ENCODE data around the gene ABTB2. TPM values are rescaled to one million over a fixed set of nuclear protein-coding genes. Genes with fewer than 3 reads are reported as not detected.

The ABTB2 gene
- 10 to 100 TPM in 3 of 6 experiments, 1 to 10 TPM in 3; 6.0 to 14.9 (median 10.0) TPM for total RNA-seq
- long read RNA-seq, partial matches to known transcripts: 1 of 1 reads
- long read RNA-seq, other reads (novel, unspliced or antisense): 0 of 1 reads

GRCh38 chr11:34357701-34358257, at the start of gene ABTB2:
ABTB2 (minus strand) TSS chr11:34358010.
- DNase-seq (peak; percentile 98 to 99 (median 99)), ATAC-seq (peak; percentile 78 to 90 (median 84))
- peak; percentile 99 for TF ChIP-seq POLR2A (IDR thresholded peaks at IDR 0.05)
- TF ChIP-seq CTCF (IDR thresholded peaks at IDR 0.05): no peak
- peak within 1 kb of the TSS; percentile 68 to 86 (median 71) for H3K4me3 ChIP-seq
- H3K4me1 ChIP-seq: peaks cover 0 to 19% (median 0%) of the 10 kb centered on the region in 4 donors
- H3K9me3 ChIP-seq: no peaks in the 10 kb centered on the region
- no peaks in the 10 kb centered on the region for H3K27me3 ChIP-seq
- no peaks in the 10 kb centered on the region for H3K36me3 ChIP-seq
- H3K27ac ChIP-seq: peak within 1 kb of the TSS; percentile 64 to 92 (median 77)
- intact Hi-C loops (cut with DNase I): loop anchor here in 1 of 2 donors (5.0 kb wide), 1 partner anchor 185 kb away; no protein-coding TSS in a partner anchor
- under 1% methylated on average over 33 of the region's 57 CpGs for WGBS (ENCODE audit: insufficient coverage, low coverage, low lambda C conversion rate, missing lambda C conversion rate)

GRCh38 chr11:34407121-34407813, 49.5 kb upstream of the ABTB2 start:
- H3K9me3 ChIP-seq: no peaks in the 10 kb centered on the region
- peak overlapping the region; percentile 30 to 67 (median 66) for H3K27ac ChIP-seq
- intact Hi-C loops (cut with DNase I): no loop called here
- no peak overlapping the region for H3K4me3 ChIP-seq
- TF ChIP-seq CTCF (IDR thresholded peaks at IDR 0.05): no peak
- no peak for TF ChIP-seq POLR2A (IDR thresholded peaks at IDR 0.05)
- WGBS (ENCODE audit: insufficient coverage, low coverage, low lambda C conversion rate, missing lambda C conversion rate): 46% methylated on average over 2 of the region's 2 CpGs
- peak in 2 of 4 donors; percentile 11 to 15 for ATAC-seq
- no peaks in the 10 kb centered on the region for H3K27me3 ChIP-seq
- peak in 1 of 3 donors; percentile 67 for DNase-seq
- H3K36me3 ChIP-seq: no peaks in the 10 kb centered on the region
- H3K4me1 ChIP-seq: peaks cover 0 to 46% (median 5%) of the 10 kb centered on the region in 4 donors

- ATAC-seq (peak; percentile 77 to 89 (median 81)), DNase-seq (no peak)
- Histone ChIP-seq H3K9me3 (no peaks in the 10 kb centered on the region), H3K4me3 (no peak overlapping the region), H3K27ac (peak overlapping the region; percentile 51 to 83 (median 66)), H3K4me1 (peaks cover 0 to 46% (median 5%) of the 10 kb centered on the region in 4 donors), H3K36me3 (no peaks in the 10 kb centered on the region), H3K27me3 (no peaks in the 10 kb centered on the region)
- WGBS (ENCODE audit: insufficient coverage, low coverage, low lambda C conversion rate, missing lambda C conversion rate): 29% methylated on average over 3 of the region's 3 CpGs
- TF ChIP-seq CTCF (IDR thresholded peaks at IDR 0.05) (no peak), POLR2A (IDR thresholded peaks at IDR 0.05) (no peak)
- intact Hi-C loops (cut with DNase I): no loop called here
Measured at GRCh38 chr11:34406413-34406812, 48.6 kb upstream of the ABTB2 start.

GRCh38 chr11:34405079-34405858, 47.5 kb upstream of the ABTB2 start:
- H3K27me3 ChIP-seq: no peaks in the 10 kb centered on the region
- peak overlapping the region in 1 of 3 donors; percentile 14 for H3K27ac ChIP-seq
- 29% methylated on average over 5 of the region's 7 CpGs for WGBS (ENCODE audit: insufficient coverage, low coverage, low lambda C conversion rate, missing lambda C conversion rate)
- ATAC-seq: peak in 1 of 4 donors; percentile 53
- no peaks in the 10 kb centered on the region for H3K36me3 ChIP-seq
- no peaks in the 10 kb centered on the region for H3K9me3 ChIP-seq
- no peak for DNase-seq
- TF ChIP-seq CTCF (IDR thresholded peaks at IDR 0.05) (no peak), POLR2A (IDR thresholded peaks at IDR 0.05) (no peak)
- no peak overlapping the region for H3K4me3 ChIP-seq
- intact Hi-C loops (cut with DNase I): no loop called here
- peaks cover 0 to 46% (median 5%) of the 10 kb centered on the region in 4 donors for H3K4me1 ChIP-seq

Measured in right lobe of liver (tissue), 6 donors.